Activated naive CD8-positive, alpha-beta T cell treated with anti-CD3 and anti-CD28 coated beads, Interleukin-2, amount 10 ng/mL, durations not matched to agents 7 days and 5 days (primary cell): ENCODE measurements around the gene MBL2. TPM values are rescaled to one million over a fixed set of nuclear protein-coding genes. Genes with fewer than 3 reads are reported as not detected.

Experiments used
- ATAC-seq: fragments of 150-1000 bp; cut with Tn5 transposase; one replicate; pipeline ENCODE4 v1.10.0; 2021; ENCODE audit warnings: low read depth, moderate library complexity
- POLR2A ChIA-PET: fragments of 350-600 bp; sonication (Branson Sonifier 250); formaldehyde crosslinking; loops from one replicate; lab custom pipeline; 2021; ENCODE audit warnings: antibody characterized with exemption; lab: Charles Lee
- DNase-seq: peaks from one replicate; pipeline ENCODE4 v3.0.0; 2021
- H3K27ac Mint-ChIP-seq: one replicate; pipeline ENCODE4 v1.8.0; 2022; ENCODE audit warnings: mild to moderate bottlenecking, mixed read lengths
- H3K27me3 Mint-ChIP-seq: one replicate; pipeline ENCODE4 v1.8.0; 2022; ENCODE audit warnings: mild to moderate bottlenecking, moderate library complexity, mixed read lengths
- H3K36me3 Mint-ChIP-seq: one replicate; pipeline ENCODE4 v1.8.0; 2021; ENCODE audit warnings: mild to moderate bottlenecking, mixed read lengths
- H3K4me1 Mint-ChIP-seq: one replicate; pipeline ENCODE4 v1.8.0; 2021; ENCODE audit warnings: mixed read lengths
- H3K4me3 Mint-ChIP-seq: one replicate; pipeline ENCODE4 v1.8.0; 2022; ENCODE audit warnings: mild to moderate bottlenecking, moderate library complexity, mixed read lengths
- H3K9me3 Mint-ChIP-seq: one replicate; pipeline ENCODE4 v1.8.0; 2021; ENCODE audit warnings: mixed read lengths
- total RNA-seq, 2 experiments: library from RNA; stranded (reverse); gene quantifications; one replicate each; pipeline ENCODE4 v1.2.3, GENCODE V29; 2021

The MBL2 gene
- not detected for total RNA-seq

DNA sequence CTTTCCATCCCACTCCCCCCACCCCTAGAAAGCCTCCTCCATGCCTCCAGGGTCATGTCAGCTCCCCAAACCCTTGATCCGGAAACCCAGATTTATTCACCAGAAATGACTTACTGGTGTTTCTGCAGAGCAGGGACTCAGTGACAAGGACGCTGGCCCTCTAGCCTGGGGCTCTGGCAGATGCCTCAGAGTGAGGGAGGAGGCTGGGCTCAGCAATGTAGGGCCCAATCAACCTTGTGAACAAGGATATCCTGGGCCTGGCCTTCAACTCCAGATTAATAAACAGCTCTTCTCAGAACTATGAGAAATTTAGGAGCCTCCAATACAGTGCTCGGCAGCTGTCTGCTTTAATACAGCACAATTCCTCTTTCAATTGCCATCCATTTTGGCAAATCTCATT, at the start of gene MBL2:
TSS of gene MBL2 (minus strand) at position 162 of the 400 bp plus-strand sequence. CDS start 1,149 bp downstream, outside the sequence.
- no peaks in the 10 kb centered on the region for H3K9me3 Mint-ChIP-seq
- no peaks in the 10 kb centered on the region for H3K36me3 Mint-ChIP-seq
- POLR2A ChIA-PET: no interaction called here
- H3K4me1 Mint-ChIP-seq: no peaks in the 10 kb centered on the region
- H3K27me3 Mint-ChIP-seq: no peaks in the 10 kb centered on the region
- no peak within 1 kb of the TSS for H3K4me3 Mint-ChIP-seq
- no peak within 1 kb of the TSS for H3K27ac Mint-ChIP-seq
- DNase-seq: no peak
- no peak for ATAC-seq

DNA sequence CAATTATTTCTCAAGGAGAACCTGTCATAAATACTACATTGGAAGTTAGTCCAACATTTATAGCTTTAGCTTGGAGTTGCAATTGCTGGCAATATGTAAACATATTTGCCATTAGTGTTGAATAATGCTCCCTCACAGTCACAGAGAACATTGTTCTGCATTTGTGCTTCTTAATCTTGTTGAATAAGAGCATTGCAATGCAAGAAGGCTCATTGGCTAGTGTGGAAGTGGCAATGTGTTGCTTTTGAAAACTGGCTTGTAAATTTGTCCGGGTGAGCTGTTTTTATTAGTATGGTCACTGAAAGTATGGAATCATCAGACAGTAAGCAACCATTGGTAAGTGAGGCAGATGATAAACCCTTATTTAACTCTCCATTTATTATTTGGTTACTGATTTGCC, 47.7 kb upstream of the MBL2 start:
- DNase-seq: no peak
- Mint-ChIP-seq H3K27ac (no peak overlapping the region), H3K4me1 (no peaks in the 10 kb centered on the region), H3K9me3 (no peaks in the 10 kb centered on the region), H3K27me3 (no peaks in the 10 kb centered on the region), H3K4me3 (no peak overlapping the region), H3K36me3 (no peaks in the 10 kb centered on the region)
- ATAC-seq: no peak
- POLR2A ChIA-PET: no interaction called here

DNA sequence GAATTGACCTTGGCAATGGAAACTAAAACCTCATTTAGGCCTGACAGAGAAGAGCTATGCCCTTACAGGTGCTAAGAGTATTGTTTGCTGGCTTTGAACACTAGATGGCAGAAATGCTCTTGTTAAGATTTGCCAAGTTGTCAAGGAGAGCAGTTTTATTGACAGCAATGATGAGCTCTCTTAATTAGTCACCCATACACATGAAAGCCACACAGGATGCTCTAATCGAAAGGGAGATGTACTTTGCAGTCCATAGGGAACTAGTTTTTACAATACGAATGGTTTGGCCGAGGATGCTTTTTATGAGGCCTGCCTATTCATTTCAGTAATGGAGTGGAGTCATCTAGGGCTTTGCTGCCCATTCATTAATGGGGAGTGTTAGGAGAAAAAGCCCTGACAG, 45.4 kb upstream of the MBL2 start:
- Mint-ChIP-seq H3K9me3 (no peaks in the 10 kb centered on the region), H3K36me3 (no peaks in the 10 kb centered on the region), H3K27me3 (no peaks in the 10 kb centered on the region), H3K27ac (no peak overlapping the region), H3K4me3 (no peak overlapping the region), H3K4me1 (no peaks in the 10 kb centered on the region)
- ATAC-seq (no peak), DNase-seq (no peak)
- POLR2A ChIA-PET: no interaction called here

DNA sequence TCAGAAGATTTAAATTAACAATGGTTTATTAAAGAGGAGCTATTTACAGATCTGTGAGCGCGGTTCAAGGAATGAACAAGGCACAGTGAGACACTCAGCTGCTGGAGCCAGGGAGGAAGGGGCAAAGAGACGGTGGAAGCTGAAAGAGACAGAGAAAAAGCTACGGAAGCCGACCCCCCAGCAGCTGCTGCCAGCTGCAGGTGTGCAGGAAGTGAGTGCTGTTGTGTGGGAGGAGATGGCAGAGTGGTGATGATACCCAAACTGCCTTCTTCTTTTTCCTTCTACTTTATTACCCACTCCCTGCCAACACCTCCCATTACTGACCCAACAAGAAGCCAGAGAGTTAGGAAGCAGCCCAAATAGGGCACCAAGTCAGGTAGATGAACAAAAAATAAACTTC, 41.9 kb upstream of the MBL2 start:
- no peaks in the 10 kb centered on the region for H3K36me3 Mint-ChIP-seq
- H3K4me3 Mint-ChIP-seq: no peak overlapping the region
- H3K27me3 Mint-ChIP-seq: no peaks in the 10 kb centered on the region
- ATAC-seq: no peak
- H3K27ac Mint-ChIP-seq: no peak overlapping the region
- no peaks in the 10 kb centered on the region for H3K9me3 Mint-ChIP-seq
- POLR2A ChIA-PET: no interaction called here
- H3K4me1 Mint-ChIP-seq: no peaks in the 10 kb centered on the region
- DNase-seq: no peak

DNA sequence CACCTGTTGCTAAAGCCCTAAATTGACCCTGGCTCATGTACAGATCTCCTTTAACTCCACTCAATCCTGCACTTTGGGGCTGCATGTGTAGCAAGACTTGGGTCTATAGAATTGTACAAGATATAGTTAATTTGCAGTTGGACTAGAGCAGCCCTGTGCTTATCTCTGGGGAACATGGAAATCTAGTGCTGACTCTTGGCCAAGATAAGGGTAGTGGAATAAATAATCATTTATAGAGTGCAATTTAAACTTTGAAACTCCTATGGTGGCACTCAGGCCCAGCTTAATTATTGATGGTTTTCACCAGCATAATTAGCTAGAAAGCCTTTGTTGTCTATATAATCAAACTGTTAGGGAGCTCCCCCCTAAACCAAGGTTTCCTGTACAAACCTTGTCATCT, 39.2 kb upstream of the MBL2 start:
- no peak overlapping the region for H3K27ac Mint-ChIP-seq
- POLR2A ChIA-PET: no interaction called here
- H3K4me3 Mint-ChIP-seq: no peak overlapping the region
- DNase-seq: no peak
- no peak for ATAC-seq
- no peaks in the 10 kb centered on the region for H3K9me3 Mint-ChIP-seq
- H3K4me1 Mint-ChIP-seq: no peaks in the 10 kb centered on the region
- no peaks in the 10 kb centered on the region for H3K36me3 Mint-ChIP-seq
- no peaks in the 10 kb centered on the region for H3K27me3 Mint-ChIP-seq

DNA sequence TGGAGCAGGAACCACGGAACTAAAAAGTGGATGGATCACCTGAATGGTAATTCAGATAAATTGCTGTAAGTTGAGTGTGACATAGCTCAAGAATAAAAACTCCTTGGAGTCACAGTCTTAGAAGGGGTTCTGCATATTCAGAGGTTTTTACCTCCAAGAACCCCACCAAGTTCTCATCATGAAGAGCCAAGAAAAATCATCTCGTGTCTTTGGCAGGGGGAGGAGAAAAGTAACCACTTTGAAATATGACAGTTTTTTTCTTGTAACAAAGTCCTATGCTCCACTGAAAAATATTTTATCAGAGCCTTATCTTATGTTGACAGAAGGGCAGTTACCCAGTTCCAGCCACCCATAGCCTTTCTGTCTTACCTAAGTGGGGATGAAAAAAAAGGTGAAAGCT, 38.2 kb upstream of the MBL2 start:
- POLR2A ChIA-PET: no interaction called here
- DNase-seq: no peak
- Mint-ChIP-seq H3K36me3 (no peaks in the 10 kb centered on the region), H3K9me3 (no peaks in the 10 kb centered on the region), H3K27me3 (no peaks in the 10 kb centered on the region), H3K4me3 (no peak overlapping the region), H3K27ac (no peak overlapping the region), H3K4me1 (no peaks in the 10 kb centered on the region)
- no peak for ATAC-seq

DNA sequence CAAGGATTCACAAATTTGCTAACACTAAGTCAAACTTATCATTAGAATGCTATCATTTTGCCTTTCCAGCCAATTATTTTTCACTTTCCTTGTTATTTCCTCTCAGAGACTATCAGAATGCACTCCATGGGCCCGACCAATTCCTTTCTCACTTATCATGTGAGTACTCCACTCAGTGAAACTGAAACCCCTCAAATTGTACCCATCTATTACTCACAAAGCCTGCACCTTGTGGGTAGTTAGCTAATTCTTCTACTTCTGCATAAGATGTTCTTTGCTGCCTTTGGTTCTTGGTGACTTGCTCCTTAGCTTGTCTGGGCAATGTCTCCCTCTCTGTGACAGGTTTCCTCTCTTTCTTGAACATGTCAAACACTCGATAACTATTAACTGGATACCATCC, 35.2 kb upstream of the MBL2 start:
- H3K9me3 Mint-ChIP-seq: no peaks in the 10 kb centered on the region
- POLR2A ChIA-PET: no interaction called here
- H3K4me3 Mint-ChIP-seq: no peak overlapping the region
- H3K27me3 Mint-ChIP-seq: no peaks in the 10 kb centered on the region
- ATAC-seq: no peak
- H3K36me3 Mint-ChIP-seq: no peaks in the 10 kb centered on the region
- DNase-seq: no peak
- no peaks in the 10 kb centered on the region for H3K4me1 Mint-ChIP-seq
- H3K27ac Mint-ChIP-seq: no peak overlapping the region

DNA sequence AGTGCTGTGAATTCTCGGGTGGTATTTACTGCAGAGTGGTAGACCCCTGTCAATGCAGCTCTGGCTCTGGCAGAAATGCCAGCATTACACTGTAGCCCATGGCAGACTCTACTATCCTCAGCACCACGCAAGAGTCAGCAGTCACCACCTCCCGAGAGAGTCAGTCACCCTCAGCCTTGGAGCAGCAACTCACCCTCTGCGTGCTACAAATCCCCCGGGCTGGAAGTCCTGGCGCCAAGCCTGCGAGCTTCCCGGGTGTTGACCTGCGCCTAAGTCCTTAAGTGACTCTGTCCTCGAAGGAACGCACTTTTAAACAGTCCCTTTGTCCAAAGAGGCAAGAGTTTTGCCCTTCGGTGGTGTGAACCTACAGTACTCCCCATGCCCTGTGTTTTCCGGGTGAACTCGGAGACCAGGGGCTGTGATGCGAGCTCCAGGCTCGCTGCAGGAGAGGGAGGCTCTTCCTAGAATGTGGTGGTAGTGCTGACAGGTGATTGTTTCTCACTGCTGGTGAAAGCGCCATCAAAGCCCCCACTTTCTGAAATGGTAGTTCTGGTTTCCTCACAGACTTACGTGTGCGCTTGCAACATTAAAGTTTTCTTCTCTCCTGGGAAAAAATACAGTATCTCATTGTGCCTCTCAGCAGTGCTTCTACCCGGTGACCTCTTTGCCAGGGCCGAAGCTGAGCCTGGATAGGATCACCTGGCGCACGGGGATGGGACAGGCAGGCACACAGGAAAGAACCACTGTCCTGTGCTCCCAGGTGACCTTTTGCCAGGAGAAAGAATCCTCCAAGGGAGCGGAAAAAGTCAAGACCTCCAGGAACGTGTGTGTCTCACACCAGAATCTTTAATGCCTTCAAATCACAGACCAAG, 33.1 kb upstream of the MBL2 start:
- Mint-ChIP-seq H3K4me1 (no peaks in the 10 kb centered on the region), H3K36me3 (no peaks in the 10 kb centered on the region), H3K27ac (no peak overlapping the region), H3K4me3 (no peak overlapping the region), H3K9me3 (no peaks in the 10 kb centered on the region), H3K27me3 (no peaks in the 10 kb centered on the region)
- DNase-seq: no peak
- no peak for ATAC-seq
- POLR2A ChIA-PET: no interaction called here

DNA sequence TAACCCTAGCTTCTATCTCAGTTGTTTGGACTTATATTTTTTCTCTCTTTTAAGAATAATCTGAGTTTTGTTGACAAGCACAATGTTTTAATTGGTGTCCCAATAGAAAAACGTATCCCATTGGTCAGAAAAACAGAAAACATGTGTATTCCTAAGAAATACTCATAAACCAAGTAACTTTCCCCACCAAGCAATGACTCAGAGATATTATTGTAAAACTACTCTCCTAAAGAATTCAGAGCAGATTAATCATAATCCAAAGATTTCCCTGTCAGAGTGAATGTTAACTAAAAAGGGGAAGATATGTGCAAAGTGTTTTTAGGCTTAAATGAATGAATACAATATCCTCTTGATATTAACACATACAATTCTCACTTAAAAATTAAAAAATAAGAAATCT, 29.4 kb upstream of the MBL2 start:
- H3K27me3 Mint-ChIP-seq: no peaks in the 10 kb centered on the region
- no peaks in the 10 kb centered on the region for H3K36me3 Mint-ChIP-seq
- ATAC-seq: no peak
- H3K9me3 Mint-ChIP-seq: no peaks in the 10 kb centered on the region
- no peak for DNase-seq
- no peaks in the 10 kb centered on the region for H3K4me1 Mint-ChIP-seq
- POLR2A ChIA-PET: no interaction called here
- no peak overlapping the region for H3K4me3 Mint-ChIP-seq
- no peak overlapping the region for H3K27ac Mint-ChIP-seq

DNA sequence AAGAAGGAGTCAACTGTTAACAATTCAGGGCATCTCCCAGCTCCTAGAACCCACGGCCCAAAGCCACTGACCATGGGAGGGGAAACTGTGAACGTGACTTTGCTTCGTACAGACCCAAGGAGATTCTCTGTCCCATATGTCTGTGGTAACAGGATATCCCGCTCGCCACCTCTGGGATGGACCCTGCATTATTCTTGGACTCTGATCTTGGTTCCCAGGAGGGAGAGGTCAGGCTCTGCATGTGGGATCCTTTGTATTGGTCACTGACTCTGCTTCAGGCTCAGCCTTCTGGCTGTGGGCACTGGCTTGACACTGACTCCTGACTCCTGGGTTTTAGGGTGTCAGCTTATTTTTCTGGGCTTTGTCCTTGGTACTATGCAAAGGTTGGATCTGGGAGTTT, 13.5 kb upstream of the MBL2 start:
- no peak for DNase-seq
- Mint-ChIP-seq H3K27ac (no peak overlapping the region), H3K4me3 (no peak overlapping the region), H3K27me3 (no peaks in the 10 kb centered on the region), H3K4me1 (no peaks in the 10 kb centered on the region), H3K36me3 (no peaks in the 10 kb centered on the region), H3K9me3 (no peaks in the 10 kb centered on the region)
- ATAC-seq: no peak
- POLR2A ChIA-PET: no interaction called here

DNA sequence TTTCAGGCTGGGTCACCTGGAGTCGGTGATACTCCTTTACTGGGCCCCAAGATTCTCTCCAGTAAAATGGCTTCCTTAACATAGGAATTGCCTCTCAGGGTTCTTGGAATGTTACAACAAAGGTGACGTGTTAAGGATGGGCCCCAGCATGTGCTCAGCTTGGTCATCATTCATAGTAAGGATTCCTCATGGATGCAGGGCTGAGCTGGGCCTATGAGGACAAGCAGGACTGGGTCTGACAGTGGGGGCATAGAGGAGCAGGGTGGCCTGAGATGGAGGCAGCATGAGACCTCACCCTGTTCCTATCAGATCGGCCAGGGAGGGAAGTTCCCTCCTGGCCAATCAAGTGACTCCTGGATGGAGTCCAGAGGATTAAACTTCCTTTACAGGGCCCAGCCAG, 12.8 kb upstream of the MBL2 start:
- H3K4me1 Mint-ChIP-seq: no peaks in the 10 kb centered on the region
- no peaks in the 10 kb centered on the region for H3K9me3 Mint-ChIP-seq

DNA sequence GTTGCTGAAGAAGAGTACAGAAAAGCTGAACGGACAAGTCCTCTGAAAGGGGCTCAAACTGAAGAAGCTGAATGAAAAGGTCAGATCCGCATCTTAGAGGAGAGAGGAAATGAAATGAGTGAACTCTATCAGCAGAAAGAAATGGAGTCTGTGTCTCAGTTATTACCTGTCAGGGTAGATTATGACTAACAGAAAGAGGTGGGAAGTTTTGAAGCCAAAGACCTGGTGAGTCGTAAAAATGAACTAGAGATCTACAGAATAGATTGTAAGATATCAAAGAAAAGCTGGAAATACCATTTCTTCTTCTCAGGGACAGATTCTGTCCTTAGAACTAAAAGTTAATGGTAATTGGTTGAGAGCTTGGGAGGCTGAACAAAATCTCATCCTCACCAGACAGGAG, 11.1 kb upstream of the MBL2 start:
- no peaks in the 10 kb centered on the region for H3K9me3 Mint-ChIP-seq
- POLR2A ChIA-PET: no interaction called here
- DNase-seq (no peak), ATAC-seq (no peak)
- no peaks in the 10 kb centered on the region for H3K27me3 Mint-ChIP-seq
- no peaks in the 10 kb centered on the region for H3K36me3 Mint-ChIP-seq
- H3K4me1 Mint-ChIP-seq: no peaks in the 10 kb centered on the region
- no peak overlapping the region for H3K27ac Mint-ChIP-seq
- H3K4me3 Mint-ChIP-seq: no peak overlapping the region

More for the DNA sequence above, 12.8 kb upstream of the MBL2 start:
- no peak overlapping the region for H3K27ac Mint-ChIP-seq
- H3K36me3 Mint-ChIP-seq: no peaks in the 10 kb centered on the region
- POLR2A ChIA-PET: no interaction called here
- H3K4me3 Mint-ChIP-seq: no peak overlapping the region
- H3K27me3 Mint-ChIP-seq: no peaks in the 10 kb centered on the region
- no peak for DNase-seq
- ATAC-seq: no peak

DNA sequence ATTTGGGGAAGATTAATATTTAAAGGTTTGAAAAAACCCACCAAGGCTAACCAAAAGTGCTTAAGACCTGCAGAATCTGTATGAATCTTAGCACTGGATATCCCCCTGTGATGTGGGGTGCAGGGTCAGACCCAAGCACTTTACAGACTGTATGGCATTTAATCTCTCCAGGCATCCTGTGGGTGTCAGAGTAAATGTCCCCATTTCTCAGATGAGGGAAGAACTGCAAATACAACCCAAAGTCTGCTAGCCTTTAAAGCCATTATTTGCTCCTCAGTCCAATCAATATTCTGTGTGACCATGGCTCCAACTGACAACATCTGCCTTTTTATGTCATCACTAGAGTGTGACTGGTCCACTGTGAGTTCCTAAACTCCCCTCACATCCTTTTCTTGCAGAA, 10.0 kb upstream of the MBL2 start:
- Mint-ChIP-seq H3K27ac (no peak overlapping the region), H3K36me3 (no peaks in the 10 kb centered on the region), H3K27me3 (no peaks in the 10 kb centered on the region), H3K4me3 (no peak overlapping the region), H3K9me3 (no peaks in the 10 kb centered on the region), H3K4me1 (no peaks in the 10 kb centered on the region)
- DNase-seq (no peak), ATAC-seq (no peak)
- POLR2A ChIA-PET: no interaction called here

DNA sequence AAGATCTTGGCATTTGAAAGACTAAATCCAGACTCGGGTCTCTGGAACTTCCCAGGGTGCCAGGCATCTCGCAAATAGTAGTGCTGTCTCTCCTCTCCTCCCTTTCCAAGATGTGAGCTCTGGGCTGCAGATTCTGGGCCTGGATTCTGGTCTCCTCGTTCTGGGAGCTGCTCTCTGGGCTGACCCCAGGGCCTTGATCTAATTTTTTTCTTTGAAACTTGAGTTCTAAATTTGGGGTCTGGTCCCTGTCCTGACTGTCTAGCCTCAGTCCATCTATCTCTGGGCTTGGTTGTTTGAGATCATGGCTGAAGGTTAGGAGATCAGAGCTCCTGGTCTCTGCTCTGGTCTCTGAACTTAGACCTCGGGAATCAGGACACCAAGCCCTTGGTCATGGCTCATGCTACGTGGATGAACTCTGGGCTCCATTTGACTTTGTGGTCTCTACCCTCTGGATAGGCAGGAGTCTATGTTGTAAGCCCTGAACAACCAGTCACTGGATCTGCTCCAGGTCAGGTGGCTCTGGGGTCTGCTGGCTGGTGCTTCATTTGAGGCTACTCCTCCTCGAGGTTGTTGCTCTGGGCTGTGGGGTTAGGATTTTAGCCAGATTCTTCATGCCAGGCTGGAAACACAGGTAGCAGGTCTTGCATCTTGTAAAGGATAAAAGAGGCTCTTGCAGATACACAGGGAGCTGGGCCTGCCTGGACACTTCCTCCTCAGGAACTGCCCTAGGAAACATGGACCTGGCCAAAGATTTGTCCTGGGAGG, 8.0 kb upstream of the MBL2 start:
- POLR2A ChIA-PET: no interaction called here
- H3K27ac Mint-ChIP-seq: no peak overlapping the region
- no peaks in the 10 kb centered on the region for H3K9me3 Mint-ChIP-seq
- no peaks in the 10 kb centered on the region for H3K27me3 Mint-ChIP-seq
- H3K4me1 Mint-ChIP-seq: no peaks in the 10 kb centered on the region
- H3K36me3 Mint-ChIP-seq: no peaks in the 10 kb centered on the region
- no peak overlapping the region for H3K4me3 Mint-ChIP-seq
- ATAC-seq (no peak), DNase-seq (no peak)
